Activated CD4-positive, alpha-beta T cell treated with anti-CD3 and anti-CD28 coated beads, Interleukin-2, Interleukin-4, amounts not matched to agents 100 ng/mL and 50 ng/mL, durations not matched to agents 16 hours and 8 hours (primary cell): Measurements from ENCODE around the gene SLC25A12.
"Not testable (repeated sequence)": the region's sequence is repeated elsewhere in the genome, so short reads cannot be mapped to it uniquely, and the experiment has no call there.

Source experiments
- DNase-seq: peaks from one replicate; pipeline ENCODE4 v3.0.0-alpha.2; 2020; ENCODE audit warnings: low spot score

The SLC25A12 gene, protein sequence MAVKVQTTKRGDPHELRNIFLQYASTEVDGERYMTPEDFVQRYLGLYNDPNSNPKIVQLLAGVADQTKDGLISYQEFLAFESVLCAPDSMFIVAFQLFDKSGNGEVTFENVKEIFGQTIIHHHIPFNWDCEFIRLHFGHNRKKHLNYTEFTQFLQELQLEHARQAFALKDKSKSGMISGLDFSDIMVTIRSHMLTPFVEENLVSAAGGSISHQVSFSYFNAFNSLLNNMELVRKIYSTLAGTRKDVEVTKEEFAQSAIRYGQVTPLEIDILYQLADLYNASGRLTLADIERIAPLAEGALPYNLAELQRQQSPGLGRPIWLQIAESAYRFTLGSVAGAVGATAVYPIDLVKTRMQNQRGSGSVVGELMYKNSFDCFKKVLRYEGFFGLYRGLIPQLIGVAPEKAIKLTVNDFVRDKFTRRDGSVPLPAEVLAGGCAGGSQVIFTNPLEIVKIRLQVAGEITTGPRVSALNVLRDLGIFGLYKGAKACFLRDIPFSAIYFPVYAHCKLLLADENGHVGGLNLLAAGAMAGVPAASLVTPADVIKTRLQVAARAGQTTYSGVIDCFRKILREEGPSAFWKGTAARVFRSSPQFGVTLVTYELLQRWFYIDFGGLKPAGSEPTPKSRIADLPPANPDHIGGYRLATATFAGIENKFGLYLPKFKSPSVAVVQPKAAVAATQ

GRCh38 chr2:171893824-171894611, at the start of gene SLC25A12:
Gene SLC25A12, minus strand, starts transcription at chr2:171894244. Its CDS starts 30 bp downstream, at chr2:171894214.
- DNase-seq, result peak; percentile 78

DNA sequence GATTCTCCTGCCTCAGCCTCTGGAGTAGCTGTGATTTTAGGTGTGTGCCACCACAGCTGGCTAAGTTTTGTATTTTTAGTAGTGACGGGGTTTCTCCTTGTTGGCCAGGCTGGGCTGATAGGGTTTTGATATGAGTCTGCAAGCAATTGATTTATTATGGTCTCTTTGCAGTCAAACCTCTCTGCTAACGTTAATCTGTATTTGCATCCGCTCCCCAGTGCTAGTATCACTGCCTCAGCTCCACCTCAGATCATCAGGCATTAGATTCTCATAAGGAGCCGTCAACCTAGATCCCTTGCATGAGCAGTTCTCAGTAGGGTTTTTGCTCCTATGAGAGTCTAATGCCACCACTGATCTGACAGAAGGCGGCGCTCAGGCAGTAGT, 47.3 kb upstream of the SLC25A12 start:
- no peak for DNase-seq

DNA sequence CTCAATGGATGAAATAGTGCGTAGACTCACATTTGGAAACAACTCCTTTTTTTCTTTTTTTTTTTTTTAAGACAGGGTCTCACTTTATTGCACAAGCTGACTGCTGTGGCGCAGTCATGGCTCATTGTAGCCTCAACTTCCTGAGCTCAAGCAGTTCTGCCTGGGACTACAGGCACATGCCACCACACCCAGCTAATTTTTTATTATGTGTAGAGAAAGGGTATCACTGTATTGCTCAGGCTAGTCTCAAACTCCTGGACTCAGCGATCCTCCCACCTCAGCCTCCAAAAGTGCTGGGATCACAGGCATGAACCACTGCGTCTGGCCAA, 45.7 kb upstream of the SLC25A12 start:
- DNase-seq, result no peak

GRCh38 chr2:171939058-171939742, 45.2 kb upstream of the SLC25A12 start:
- DNase-seq, result no peak

DNA sequence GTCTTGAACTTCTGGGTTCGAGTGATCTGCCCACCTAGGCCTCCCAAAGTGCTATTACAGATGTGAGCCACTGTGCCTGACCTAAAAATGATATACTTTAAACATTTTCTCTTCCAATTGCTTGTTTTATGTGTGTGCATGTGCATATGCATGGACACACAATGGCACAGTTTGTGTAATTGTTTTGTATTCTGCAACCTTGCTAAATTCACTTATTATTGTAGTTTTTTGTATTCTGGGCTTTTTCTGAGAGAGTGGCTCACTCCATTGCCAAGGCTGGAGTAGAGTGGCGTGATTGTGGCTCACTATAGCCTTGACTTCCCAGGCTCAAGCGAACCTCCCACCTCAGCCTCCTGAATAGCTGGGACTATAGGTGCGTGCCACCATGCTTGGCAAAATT, 36.3 kb upstream of the SLC25A12 start:
- no peak for DNase-seq

- DNase-seq, result no peak
Measured at GRCh38 chr2:171924170-171924942, 30.3 kb upstream of the SLC25A12 start.

GRCh38 chr2:171923206-171923605, 29.2 kb upstream of the SLC25A12 start:
- DNase-seq, result no peak

- peak; percentile 98 for DNase-seq
Measured at GRCh38 chr2:171922230-171923022, 28.4 kb upstream of the SLC25A12 start, which contains the start of gene HAT1. Gene HAT1, plus strand, starts transcription at chr2:171922461. Its CDS starts 40 bp downstream, at chr2:171922501.

GRCh38 chr2:171921970-171922229, 27.9 kb upstream of the SLC25A12 start:
- no peak for DNase-seq

DNA sequence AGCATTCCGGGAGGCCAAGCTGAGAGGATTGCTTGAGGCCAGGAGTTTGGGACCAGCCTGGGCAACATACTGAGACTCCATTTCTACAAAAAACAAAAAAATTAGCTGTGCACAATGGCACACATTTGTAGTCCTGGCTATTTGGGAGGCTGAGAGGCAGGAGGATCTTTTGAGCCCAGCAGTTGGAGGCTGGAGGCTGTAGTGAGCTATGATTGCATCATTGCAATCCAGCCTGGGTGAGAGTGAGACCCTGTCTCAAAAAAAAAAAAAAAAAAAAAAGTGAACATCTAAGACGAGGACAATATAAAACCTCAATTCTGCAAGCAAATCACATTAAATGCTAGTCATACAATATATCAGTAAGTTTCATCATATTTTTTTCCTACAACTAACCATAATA, 25.4 kb upstream of the SLC25A12 start:
- DNase-seq, result no peak

DNA sequence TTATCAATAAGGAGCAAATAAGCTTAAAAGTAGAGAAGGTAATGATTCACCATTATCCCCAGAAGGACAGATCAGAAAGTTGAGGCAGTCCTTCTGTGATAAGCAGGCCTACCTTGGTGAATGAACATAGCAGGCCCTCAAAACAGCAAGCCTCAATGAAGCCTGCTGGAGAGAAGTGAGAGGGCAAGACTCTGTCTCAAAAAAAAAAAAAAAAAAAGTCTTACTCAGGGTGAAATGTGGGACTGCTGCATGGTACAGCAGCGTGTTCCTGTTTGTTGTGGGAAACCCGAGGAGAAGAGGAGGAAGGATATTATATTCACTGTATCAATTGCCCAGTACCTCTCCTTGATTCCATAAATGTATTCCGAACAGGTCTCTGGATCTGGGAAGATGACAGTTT, 19.5 kb upstream of the SLC25A12 start:
- DNase-seq, result no peak

DNA sequence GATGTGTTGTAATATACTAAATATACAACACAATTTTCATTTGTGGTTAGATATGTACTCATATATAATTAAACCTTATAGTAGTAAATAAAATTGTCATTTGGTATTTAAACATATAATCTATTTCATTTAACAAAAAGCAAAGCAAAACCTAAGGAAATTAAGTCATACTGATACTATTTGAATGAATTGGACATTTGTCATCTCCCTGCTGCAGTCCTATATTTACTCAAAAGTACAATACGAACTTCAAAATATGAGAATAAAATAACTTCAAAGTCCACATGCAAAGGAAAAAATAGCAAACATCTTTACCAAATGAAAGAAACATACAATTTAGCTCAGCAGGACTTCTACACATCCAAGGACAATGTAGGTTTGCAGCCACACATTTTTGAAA, 16.4 kb upstream of the SLC25A12 start:
- no peak for DNase-seq

GRCh38 chr2:171909266-171909665, 15.2 kb upstream of the SLC25A12 start:
- DNase-seq, result no peak

DNA sequence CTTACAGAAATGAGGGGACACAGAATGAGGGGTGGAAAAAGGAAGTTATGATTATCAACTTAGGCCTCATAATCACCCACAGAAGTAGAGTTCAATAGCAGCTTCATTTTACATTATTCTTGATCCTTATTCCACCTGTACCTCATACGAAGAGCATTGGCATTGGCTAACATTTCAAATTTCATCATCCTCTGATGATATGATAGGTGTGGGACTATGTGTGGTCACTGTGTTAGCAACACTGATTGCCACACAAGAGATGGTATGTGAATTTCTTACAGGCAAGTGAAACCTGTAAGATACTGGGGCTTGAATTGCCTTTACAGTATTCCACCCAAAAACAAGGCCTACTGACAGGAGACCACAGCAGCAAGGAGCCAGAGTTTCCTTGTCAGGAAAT, 14.2 kb upstream of the SLC25A12 start:
- DNase-seq, result no peak

DNA sequence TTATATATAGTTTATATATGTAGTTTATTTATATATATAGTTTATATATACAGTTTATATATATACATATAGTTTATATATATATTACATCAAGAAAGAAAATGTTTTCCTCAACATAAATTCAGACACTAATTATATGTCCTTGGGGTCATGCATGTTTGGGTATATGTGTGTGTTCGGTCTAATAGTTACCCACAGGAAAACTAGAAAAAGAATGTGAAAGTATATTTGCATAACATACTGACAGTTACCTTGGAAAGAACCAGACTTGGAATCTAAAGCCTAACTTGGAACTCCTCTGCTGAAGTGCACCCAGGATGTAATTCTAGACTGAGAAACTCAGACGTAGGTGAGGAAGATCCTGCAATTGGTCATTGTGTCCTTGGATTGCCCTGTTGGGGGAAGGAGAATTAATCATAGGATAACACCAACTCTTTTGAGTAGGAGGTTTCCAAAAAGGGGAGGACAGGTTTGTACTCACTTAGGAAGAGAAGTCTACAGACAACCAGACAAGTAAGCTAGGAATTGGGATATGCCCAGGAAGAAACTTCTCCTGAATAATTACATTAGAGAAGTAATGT, 8.9 kb upstream of the SLC25A12 start:
- no peak for DNase-seq

GRCh38 chr2:171899623-171900282, 5.7 kb upstream of the SLC25A12 start:
- not testable (repeated sequence) for DNase-seq

DNA sequence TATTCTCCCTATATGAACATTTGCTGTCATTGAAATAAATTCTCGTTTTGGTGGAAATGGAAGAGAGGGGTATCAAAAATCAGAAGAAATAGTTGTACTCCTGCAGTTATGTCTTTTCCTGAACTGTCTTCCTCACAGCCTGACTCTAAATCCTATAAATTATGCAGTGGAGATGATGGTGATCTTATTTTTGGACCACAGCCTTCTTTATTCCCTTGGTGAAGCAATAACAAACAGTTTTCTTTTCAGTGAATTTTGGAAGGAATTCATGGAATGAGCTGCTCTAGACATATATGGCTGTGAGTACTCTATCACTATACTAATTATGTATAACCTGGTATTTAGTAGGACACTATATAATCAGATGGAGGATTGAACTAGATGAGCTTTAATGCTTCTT, 1.7 kb upstream of the SLC25A12 start:
- DNase-seq, result no peak

DNA sequence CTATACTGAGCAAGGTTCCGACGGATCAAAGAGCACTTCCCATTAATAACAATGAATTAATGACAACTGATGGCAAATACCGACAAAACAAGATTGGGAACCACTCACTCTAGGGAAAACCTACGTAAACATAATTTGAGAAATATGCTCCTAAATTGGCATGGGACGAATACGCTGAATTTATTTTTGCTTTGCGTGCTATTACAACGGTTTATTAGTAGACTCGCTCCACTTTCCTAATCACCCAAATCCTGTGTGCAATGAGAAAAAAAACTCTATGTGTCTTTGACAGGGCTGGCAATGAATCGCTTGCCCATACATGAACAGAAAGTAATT, 536 bp upstream of the SLC25A12 start:
- DNase-seq, result no peak

DNA sequence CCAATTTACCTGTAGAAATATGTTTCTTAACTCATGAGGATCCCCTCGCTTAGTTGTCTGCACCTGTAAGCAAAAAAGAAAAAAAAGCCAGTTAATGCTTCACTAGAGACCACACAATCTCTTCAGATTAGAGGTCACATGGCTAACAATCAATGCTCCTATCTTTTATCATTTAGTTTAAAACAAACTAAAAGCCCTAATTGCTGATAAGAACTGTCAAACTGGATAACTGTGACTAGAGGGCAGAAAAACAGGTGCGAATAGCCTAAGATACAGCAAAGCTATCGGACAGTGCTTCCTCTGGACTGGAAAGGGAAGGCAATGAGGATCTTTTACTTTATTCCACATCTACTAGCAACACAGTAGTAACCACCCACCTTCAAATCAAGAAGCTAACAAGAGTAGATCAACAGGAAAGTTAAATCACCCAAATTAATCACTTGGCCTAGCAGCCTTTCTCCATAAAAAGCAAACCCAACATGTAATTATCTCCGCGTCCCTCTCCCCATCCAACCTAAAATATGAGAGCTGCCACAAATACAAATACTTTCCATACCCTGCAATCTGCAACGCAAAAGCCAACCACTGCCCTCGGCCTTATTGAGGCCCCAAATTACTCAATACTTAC, 734 bp downstream of the SLC25A12 start:
- peak; percentile 62 for DNase-seq

GRCh38 chr2:171889808-171890207, 4.2 kb downstream of the SLC25A12 start:
- DNase-seq, result no peak
